Hepatocyte (in vitro differentiated cells): Measurements from ENCODE around the gene RANBP17.

Experiments used
- CTCF ChIP-seq: fragments of 200-600 bp; sonication (generic); IDR thresholded peaks from 2 replicates; pipeline ENCODE4 v1.5.1; 2016; ENCODE audit warnings: antibody characterized with exemption, mild to moderate bottlenecking; ENCODE audit not compliant: poor library complexity
- EZH2 ChIP-seq: fragments of 200-600 bp; sonication (generic); IDR thresholded peaks from 2 replicates; pipeline ENCODE4 v1.6.1; 2016; ENCODE audit warnings: antibody characterized with exemption, mild to moderate bottlenecking, borderline replicate concordance
- EZH2phosphoT487 ChIP-seq: fragments of 200-600 bp; sonication (generic); IDR thresholded peaks from one replicate; pipeline ENCODE4 v1.6.1; 2018; ENCODE audit warnings: antibody characterized with exemption, mild to moderate bottlenecking, low read depth, moderate library complexity; ENCODE audit not compliant: unreplicated experiment, severe bottlenecking

DNA sequence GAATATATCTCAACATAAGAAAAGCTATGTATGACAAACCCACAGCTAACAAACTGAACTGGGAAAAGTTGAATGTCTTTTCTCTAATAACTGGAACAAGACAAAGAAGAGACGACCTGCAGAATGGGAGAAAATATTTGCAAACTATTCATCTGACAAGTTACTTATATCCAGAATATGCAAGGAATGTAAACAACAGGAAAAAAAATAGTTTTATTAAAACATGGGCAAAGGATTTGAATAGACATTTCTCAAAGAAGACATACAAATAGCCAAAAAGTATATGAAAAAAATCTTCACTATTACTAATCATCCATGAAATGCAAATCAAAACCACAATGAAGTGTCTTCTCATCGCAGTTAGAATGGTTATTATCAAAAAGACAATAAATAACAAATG, 265.5 kb downstream of the RANBP17 start:
- TF ChIP-seq EZH2phosphoT487, result no peak
- TF ChIP-seq EZH2, result no peak
- no peak for TF ChIP-seq CTCF
